ENCODE measurements around the gene PHF21B.

The PHF21B gene

DNA sequence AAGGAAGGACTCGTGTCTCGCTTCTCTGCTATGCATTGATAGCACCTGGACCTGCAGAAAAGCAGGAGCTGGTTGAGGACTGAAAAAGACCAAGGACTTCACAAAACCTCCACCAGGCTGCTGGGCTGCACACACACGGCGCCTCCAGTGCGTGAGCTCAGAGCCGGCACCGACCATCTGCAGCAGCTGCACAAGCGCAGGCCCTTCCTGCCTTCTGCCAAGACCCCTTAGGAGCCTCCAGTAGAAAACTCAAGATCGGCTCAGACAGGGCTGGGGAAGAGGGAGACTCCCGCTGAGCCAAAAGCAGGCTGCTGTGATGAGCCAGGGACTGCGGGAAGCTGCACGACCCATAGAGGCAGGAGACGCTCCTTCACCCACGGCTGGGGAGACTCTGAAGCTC is 70.9 kb downstream of the PHF21B start:
- TF ChIP-seq EGR1 (IDR thresholded peaks at IDR 0.05) (no peak), FOXM1 (IDR thresholded peaks at IDR 0.05; ENCODE audit: borderline replicate concordance, low read depth) (no peak)

DNA sequence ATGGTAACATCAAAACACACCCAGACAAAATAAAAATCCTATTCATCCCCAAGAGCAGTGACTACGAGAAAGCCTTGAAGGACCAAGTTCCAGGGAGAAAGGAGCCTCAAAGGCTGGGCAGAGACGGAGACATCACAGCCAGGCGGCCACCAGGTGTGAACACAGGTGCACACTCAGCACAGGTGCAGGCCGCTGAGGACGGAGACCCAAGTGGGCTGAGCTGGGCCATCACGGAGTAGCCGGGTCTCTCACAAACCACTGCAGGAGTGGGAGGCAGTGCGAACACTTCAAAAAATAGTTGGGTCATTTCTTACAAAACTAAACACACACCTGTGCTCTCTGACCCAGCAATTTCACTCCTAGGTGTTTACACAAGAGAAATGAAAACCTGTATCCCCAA is 72.6 kb downstream of the PHF21B start:
- TF ChIP-seq EGR1 (IDR thresholded peaks at IDR 0.05): no peak
- no peak for TF ChIP-seq YY1 (IDR thresholded peaks at IDR 0.05; ENCODE audit: low read depth)
- no peak for TF ChIP-seq TCF12 (IDR thresholded peaks at IDR 0.05; ENCODE audit: low read depth)
- TF ChIP-seq, protein P1, sequence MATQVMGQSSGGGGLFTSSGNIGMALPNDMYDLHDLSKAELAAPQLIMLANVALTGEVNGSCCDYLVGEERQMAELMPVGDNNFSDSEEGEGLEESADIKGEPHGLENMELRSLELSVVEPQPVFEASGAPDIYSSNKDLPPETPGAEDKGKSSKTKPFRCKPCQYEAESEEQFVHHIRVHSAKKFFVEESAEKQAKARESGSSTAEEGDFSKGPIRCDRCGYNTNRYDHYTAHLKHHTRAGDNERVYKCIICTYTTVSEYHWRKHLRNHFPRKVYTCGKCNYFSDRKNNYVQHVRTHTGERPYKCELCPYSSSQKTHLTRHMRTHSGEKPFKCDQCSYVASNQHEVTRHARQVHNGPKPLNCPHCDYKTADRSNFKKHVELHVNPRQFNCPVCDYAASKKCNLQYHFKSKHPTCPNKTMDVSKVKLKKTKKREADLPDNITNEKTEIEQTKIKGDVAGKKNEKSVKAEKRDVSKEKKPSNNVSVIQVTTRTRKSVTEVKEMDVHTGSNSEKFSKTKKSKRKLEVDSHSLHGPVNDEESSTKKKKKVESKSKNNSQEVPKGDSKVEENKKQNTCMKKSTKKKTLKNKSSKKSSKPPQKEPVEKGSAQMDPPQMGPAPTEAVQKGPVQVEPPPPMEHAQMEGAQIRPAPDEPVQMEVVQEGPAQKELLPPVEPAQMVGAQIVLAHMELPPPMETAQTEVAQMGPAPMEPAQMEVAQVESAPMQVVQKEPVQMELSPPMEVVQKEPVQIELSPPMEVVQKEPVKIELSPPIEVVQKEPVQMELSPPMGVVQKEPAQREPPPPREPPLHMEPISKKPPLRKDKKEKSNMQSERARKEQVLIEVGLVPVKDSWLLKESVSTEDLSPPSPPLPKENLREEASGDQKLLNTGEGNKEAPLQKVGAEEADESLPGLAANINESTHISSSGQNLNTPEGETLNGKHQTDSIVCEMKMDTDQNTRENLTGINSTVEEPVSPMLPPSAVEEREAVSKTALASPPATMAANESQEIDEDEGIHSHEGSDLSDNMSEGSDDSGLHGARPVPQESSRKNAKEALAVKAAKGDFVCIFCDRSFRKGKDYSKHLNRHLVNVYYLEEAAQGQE (IDR thresholded peaks at IDR 0.05; ENCODE audit: low read depth): no peak
- no peak for TF ChIP-seq ZBTB7A (IDR thresholded peaks at IDR 0.05; ENCODE audit: low read depth)
- no peak for TF ChIP-seq CREB1 (IDR thresholded peaks at IDR 0.05; ENCODE audit: low read depth)
- no peak for TF ChIP-seq RAD21 (IDR thresholded peaks at IDR 0.05; ENCODE audit: low read depth)
- TF ChIP-seq NFIC (IDR thresholded peaks at IDR 0.05): no peak
- TF ChIP-seq, protein P2, sequence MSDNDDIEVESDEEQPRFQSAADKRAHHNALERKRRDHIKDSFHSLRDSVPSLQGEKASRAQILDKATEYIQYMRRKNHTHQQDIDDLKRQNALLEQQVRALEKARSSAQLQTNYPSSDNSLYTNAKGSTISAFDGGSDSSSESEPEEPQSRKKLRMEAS (IDR thresholded peaks at IDR 0.05): no peak
- TF ChIP-seq TEAD4 (IDR thresholded peaks at IDR 0.05): no peak

DNA sequence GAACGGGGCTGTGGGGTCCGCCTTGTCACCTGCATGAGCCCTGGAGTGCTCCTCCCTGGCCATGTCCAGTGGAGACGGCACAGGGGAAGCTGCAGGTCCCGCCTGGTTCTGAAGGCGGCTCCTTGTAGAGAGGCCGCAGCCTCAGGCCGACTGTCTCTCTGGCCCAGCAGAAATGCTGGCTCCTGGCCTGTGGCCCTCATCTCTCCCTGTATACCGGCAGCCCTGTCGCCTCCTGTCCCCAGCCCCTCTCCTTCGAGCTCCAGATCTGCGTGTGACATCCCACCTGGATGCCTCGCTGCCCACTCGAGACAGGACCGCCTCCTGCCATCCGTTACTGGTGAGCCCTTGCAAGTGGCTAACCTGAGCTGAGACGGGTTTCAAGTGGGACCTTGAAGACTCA is 73.6 kb downstream of the PHF21B start:
- TF ChIP-seq, protein P2 (IDR thresholded peaks at IDR 0.05): no peak
- TF ChIP-seq, protein P1 (IDR thresholded peaks at IDR 0.05; ENCODE audit: low read depth): no peak
- no peak for TF ChIP-seq YY1 (IDR thresholded peaks at IDR 0.05; ENCODE audit: low read depth)
- TF ChIP-seq CREB1 (IDR thresholded peaks at IDR 0.05; ENCODE audit: low read depth): no peak
- TF ChIP-seq ZBTB7A (IDR thresholded peaks at IDR 0.05; ENCODE audit: low read depth): no peak
- TF ChIP-seq TEAD4 (IDR thresholded peaks at IDR 0.05): no peak
- TF ChIP-seq, protein P3, sequence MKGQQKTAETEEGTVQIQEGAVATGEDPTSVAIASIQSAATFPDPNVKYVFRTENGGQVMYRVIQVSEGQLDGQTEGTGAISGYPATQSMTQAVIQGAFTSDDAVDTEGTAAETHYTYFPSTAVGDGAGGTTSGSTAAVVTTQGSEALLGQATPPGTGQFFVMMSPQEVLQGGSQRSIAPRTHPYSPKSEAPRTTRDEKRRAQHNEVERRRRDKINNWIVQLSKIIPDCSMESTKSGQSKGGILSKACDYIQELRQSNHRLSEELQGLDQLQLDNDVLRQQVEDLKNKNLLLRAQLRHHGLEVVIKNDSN (IDR thresholded peaks at IDR 0.05): no peak
- TF ChIP-seq EGR1 (IDR thresholded peaks at IDR 0.05): no peak
- TF ChIP-seq TAF1 (IDR thresholded peaks at IDR 0.05; ENCODE audit: low read depth): no peak
- no peak for TF ChIP-seq NFIC (IDR thresholded peaks at IDR 0.05)

DNA sequence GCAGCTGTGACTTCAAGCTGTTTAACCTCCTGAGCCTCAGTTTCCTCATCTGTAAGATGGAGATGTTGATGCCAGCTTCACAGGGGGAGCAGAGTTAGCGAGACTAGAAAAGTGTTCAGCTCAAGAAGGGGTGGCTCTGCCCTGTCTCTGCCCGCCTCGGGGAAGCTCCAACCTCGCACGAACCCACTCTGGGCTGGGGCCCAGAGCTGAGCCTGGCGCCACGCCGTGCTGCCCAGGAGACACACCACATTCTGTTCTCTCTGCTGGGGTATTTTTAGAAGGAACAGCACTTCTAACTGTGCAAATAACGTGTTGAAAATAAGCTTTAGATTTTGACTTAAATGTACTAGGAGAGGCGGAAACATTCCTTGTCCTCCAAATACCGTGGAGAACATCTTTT is 74.1 kb downstream of the PHF21B start:
- TF ChIP-seq TAF1 (IDR thresholded peaks at IDR 0.05; ENCODE audit: low read depth) (no peak), EGR1 (IDR thresholded peaks at IDR 0.05) (no peak), ZBTB7A (IDR thresholded peaks at IDR 0.05; ENCODE audit: low read depth) (no peak), YY1 (IDR thresholded peaks at IDR 0.05; ENCODE audit: low read depth) (no peak), NFIC (IDR thresholded peaks at IDR 0.05) (no peak), RAD21 (IDR thresholded peaks at IDR 0.05; ENCODE audit: low read depth) (no peak), EP300 (IDR thresholded peaks at IDR 0.05; ENCODE audit: borderline replicate concordance) (no peak), TEAD4 (IDR thresholded peaks at IDR 0.05) (no peak), CEBPB (IDR thresholded peaks at IDR 0.05) (no peak), TCF12 (IDR thresholded peaks at IDR 0.05; ENCODE audit: low read depth) (no peak), CREB1 (IDR thresholded peaks at IDR 0.05; ENCODE audit: low read depth) (no peak), FOXM1 (IDR thresholded peaks at IDR 0.05; ENCODE audit: borderline replicate concordance, low read depth) (no peak)
- TF ChIP-seq, protein P2 (IDR thresholded peaks at IDR 0.05): no peak
- TF ChIP-seq, protein P1 (IDR thresholded peaks at IDR 0.05; ENCODE audit: low read depth): no peak
- TF ChIP-seq, protein P3 (IDR thresholded peaks at IDR 0.05): no peak

DNA sequence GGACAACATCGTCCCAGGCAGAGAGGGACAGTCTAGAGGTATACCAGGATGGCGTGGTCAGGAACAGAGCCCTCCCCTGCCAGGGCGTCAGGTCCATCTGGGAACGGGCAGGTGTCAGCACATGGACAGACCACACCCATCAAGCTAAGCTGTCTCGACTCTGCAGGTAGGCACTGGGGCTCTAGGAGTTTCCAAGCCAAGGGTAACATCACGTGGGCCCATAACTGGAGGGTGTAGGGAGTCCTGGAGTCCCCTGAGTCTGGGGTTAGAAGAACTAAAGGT is 75.4 kb downstream of the PHF21B start:
- TF ChIP-seq FOXM1 (IDR thresholded peaks at IDR 0.05; ENCODE audit: borderline replicate concordance, low read depth): no peak
- TF ChIP-seq EGR1 (IDR thresholded peaks at IDR 0.05): no peak
- TF ChIP-seq, protein P1 (IDR thresholded peaks at IDR 0.05; ENCODE audit: low read depth): no peak
- no peak for TF ChIP-seq RAD21 (IDR thresholded peaks at IDR 0.05; ENCODE audit: low read depth)
- TF ChIP-seq YY1 (IDR thresholded peaks at IDR 0.05; ENCODE audit: low read depth): no peak
- TF ChIP-seq, protein P3 (IDR thresholded peaks at IDR 0.05): no peak
- TF ChIP-seq TAF1 (IDR thresholded peaks at IDR 0.05; ENCODE audit: low read depth): no peak
- TF ChIP-seq, protein P2 (IDR thresholded peaks at IDR 0.05): no peak
- no peak for TF ChIP-seq CREB1 (IDR thresholded peaks at IDR 0.05; ENCODE audit: low read depth)
- TF ChIP-seq TCF12 (IDR thresholded peaks at IDR 0.05; ENCODE audit: low read depth): no peak
- TF ChIP-seq ZBTB7A (IDR thresholded peaks at IDR 0.05; ENCODE audit: low read depth): no peak
- no peak for TF ChIP-seq CEBPB (IDR thresholded peaks at IDR 0.05)
- TF ChIP-seq NFIC (IDR thresholded peaks at IDR 0.05): no peak
- TF ChIP-seq EP300 (IDR thresholded peaks at IDR 0.05; ENCODE audit: borderline replicate concordance): no peak
- TF ChIP-seq TEAD4 (IDR thresholded peaks at IDR 0.05): no peak

Measured in Ishikawa (cell line).